OCI-LY1 (cell line): ENCODE measurements around the gene SH3BP5.
A peak's percentile ranks its signal among the peaks of the same experiment; 100 is the strongest.

ENCODE experiments used
- H2AFZ ChIP-seq: fragments of 200-600 bp; sonication (generic), shearing (Covaris generic); 2 replicates; pipeline ENCODE4 v1.6.0; 2014; ENCODE audit warnings: antibody characterized with exemption, mild to moderate bottlenecking, low read length
- H3F3A ChIP-seq: fragments of 200-600 bp; sonication (generic), shearing (Covaris generic); 2 replicates; pipeline ENCODE4 v1.6.0; 2014; ENCODE audit warnings: mild to moderate bottlenecking, antibody characterized with exemption, low read length, moderate library complexity; ENCODE audit not compliant: insufficient read depth
- H3K27ac ChIP-seq: fragments of 200-600 bp; sonication (generic); 2 replicates; pipeline ENCODE4 v1.5.1; 2014; ENCODE audit warnings: low read length, mixed run types, mild to moderate bottlenecking, low read depth; ENCODE audit not compliant: poor library complexity, severe bottlenecking
- H3K27me3 ChIP-seq: fragments of 200-600 bp; sonication (generic); 2 replicates; pipeline ENCODE4 v1.6.0; 2014; ENCODE audit warnings: antibody characterized with exemption, mild to moderate bottlenecking, low read length, moderate library complexity; ENCODE audit not compliant: insufficient read depth
- H3K36me3 ChIP-seq: fragments of 200-600 bp; sonication (generic); 2 replicates; pipeline ENCODE4 v1.6.1; 2014; ENCODE audit warnings: mild to moderate bottlenecking, antibody characterized with exemption, low read length, moderate library complexity, mixed read lengths; ENCODE audit not compliant: insufficient read depth
- H3K4me1 ChIP-seq: fragments of 200-600 bp; sonication (generic); 2 replicates; pipeline ENCODE4 v1.5.1; 2014; ENCODE audit warnings: mild to moderate bottlenecking, low read length, moderate library complexity; ENCODE audit not compliant: insufficient read depth, severe bottlenecking
- H3K4me2 ChIP-seq: fragments of 200-600 bp; sonication (generic), shearing (Covaris generic); 2 replicates; pipeline ENCODE4 v1.6.1; 2014; ENCODE audit warnings: low read length
- H3K4me3 ChIP-seq: fragments of 200-600 bp; sonication (generic); 2 replicates; pipeline ENCODE4 v1.5.1; 2014; ENCODE audit warnings: low read length, low read depth, mild to moderate bottlenecking, mixed read lengths; ENCODE audit not compliant: poor library complexity, severe bottlenecking
- H3K79me2 ChIP-seq: fragments of 200-600 bp; shearing (Covaris generic); 2 replicates; pipeline ENCODE4 v1.6.1; 2016; ENCODE audit warnings: mixed run types, low read length, mixed read lengths; ENCODE audit not compliant: insufficient read depth
- H3K9ac ChIP-seq: fragments of 200-600 bp; sonication (generic), shearing (Covaris generic); 2 replicates; pipeline ENCODE4 v1.6.1; 2014; ENCODE audit warnings: mild to moderate bottlenecking, low read length, mixed read lengths
- H3K9me2 ChIP-seq: fragments of 200-600 bp; sonication (generic), shearing (Covaris generic); 2 replicates; pipeline ENCODE4 v1.6.1; 2014; ENCODE audit warnings: low read depth, mild to moderate bottlenecking, low read length, mixed read lengths
- H3K9me3 ChIP-seq: fragments of 200-600 bp; shearing (Covaris generic); 2 replicates; pipeline ENCODE4 v1.6.1; 2014; ENCODE audit warnings: low read length, mixed read lengths
- H4K20me1 ChIP-seq: fragments of 200-600 bp; sonication (generic), shearing (Covaris generic); 2 replicates; pipeline ENCODE4 v1.6.0; 2016; ENCODE audit warnings: mild to moderate bottlenecking, low read length; ENCODE audit not compliant: insufficient read depth
- CTCF ChIP-seq: fragments of 200-600 bp; sonication (generic), shearing (Covaris generic); IDR thresholded peaks from 2 replicates; pipeline ENCODE4 v1.5.1; 2017; ENCODE audit warnings: mild to moderate bottlenecking, antibody characterized with exemption, low read length, moderate library complexity, mixed read lengths
- EZH2 ChIP-seq: fragments of 200-600 bp; sonication (generic), shearing (Covaris generic); IDR thresholded peaks from 2 replicates; pipeline ENCODE4 v1.8.0; 2017; ENCODE audit warnings: borderline replicate concordance, mixed run types, mild to moderate bottlenecking, antibody characterized with exemption, low read length, moderate library complexity, mixed read lengths

The SH3BP5 gene

DNA sequence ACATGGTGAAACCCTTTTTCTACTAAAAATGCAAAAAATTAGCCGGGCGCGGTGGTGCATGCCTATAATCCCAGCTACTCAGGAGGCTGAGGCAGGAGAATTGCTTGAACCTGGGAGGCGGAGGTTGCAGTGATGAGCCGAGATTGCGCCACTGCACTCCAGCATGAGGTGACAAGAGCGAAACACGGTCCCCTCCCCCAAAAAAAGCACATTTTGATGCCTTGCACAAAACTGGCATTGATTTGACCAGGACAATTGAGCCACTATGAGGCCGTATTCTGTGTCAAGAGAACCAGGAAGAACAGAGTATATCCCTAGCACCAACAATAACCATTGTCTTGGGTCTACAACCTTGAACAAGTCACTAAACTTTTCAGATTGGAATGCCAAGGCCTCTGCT lies 50.6 kb downstream of the SH3BP5 start:
- H3K4me3 ChIP-seq: no peak overlapping the region
- no peak for TF ChIP-seq CTCF
- no peak for TF ChIP-seq EZH2
- H3K36me3 ChIP-seq: no peaks in the 10 kb centered on the region
- no peak overlapping the region for H3K9ac ChIP-seq
- no peaks in the 10 kb centered on the region for H3K79me2 ChIP-seq
- no peaks in the 10 kb centered on the region for H3K9me2 ChIP-seq
- H3F3A ChIP-seq: no peaks in the 10 kb centered on the region
- no peaks in the 10 kb centered on the region for H4K20me1 ChIP-seq
- H2AFZ ChIP-seq: no peak overlapping the region
- H3K4me2 ChIP-seq: no peak overlapping the region
- no peak overlapping the region for H3K27ac ChIP-seq
- H3K9me3 ChIP-seq: no peaks in the 10 kb centered on the region
- H3K27me3 ChIP-seq: peaks cover 5% of the 10 kb centered on the region; the same call in 1 of the 2 replicates
- H3K4me1 ChIP-seq: peaks cover 20% of the 10 kb centered on the region

- Histone ChIP-seq H3K27me3 (peaks cover 5% of the 10 kb centered on the region; the same call in 1 of the 2 replicates), H3K4me3 (no peak overlapping the region), H3F3A (no peaks in the 10 kb centered on the region), H4K20me1 (no peaks in the 10 kb centered on the region), H3K36me3 (no peaks in the 10 kb centered on the region), H2AFZ (no peak overlapping the region), H3K9me3 (no peaks in the 10 kb centered on the region), H3K27ac (no peak overlapping the region), H3K4me2 (no peak overlapping the region), H3K9me2 (no peaks in the 10 kb centered on the region), H3K9ac (no peak overlapping the region), H3K4me1 (peaks cover 20% of the 10 kb centered on the region), H3K79me2 (no peaks in the 10 kb centered on the region)
- TF ChIP-seq EZH2: no peak
- no peak for TF ChIP-seq CTCF
Measured at GRCh38 chr3:15280853-15281532, 51.4 kb downstream of the SH3BP5 start.

DNA sequence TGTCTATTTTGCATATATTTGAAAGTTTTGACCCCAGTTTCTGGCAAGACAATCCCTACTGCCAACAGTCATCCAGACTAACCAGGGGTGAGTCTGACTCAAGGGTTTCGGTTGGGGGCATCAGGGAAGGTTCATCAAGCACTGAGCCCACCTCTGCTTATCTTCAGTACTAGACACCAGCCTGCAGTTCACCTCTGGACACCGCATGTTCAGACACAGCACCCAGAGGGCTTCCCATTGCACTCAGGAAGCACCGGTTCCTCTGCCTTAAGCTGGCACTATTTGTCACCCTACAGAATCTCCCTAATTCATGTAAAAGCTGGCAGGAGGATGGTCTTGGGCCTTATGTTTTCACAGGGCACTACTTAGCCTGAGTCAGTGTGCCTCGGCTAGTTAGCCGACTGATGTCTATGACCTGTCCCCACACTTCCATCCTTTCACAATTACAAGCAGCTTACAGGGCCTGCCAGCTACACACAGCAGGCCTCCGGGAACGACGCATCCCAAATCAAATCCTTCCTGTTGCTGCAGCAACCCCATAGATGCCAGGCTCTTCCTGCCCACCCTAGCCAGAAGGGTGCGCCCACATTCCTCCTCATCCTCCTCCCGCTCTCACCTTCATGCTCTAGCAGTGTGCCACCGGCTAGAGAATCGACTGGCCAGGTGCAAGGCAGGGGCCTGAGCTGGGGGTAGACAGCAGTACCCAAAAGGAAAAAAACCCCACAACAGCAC lies 52.5 kb downstream of the SH3BP5 start:
- H3K9ac ChIP-seq: no peak overlapping the region
- no peaks in the 10 kb centered on the region for H3K79me2 ChIP-seq
- H3K9me3 ChIP-seq: no peaks in the 10 kb centered on the region
- TF ChIP-seq CTCF (no peak), EZH2 (no peak)
- H3K4me1 ChIP-seq: peaks cover 20% of the 10 kb centered on the region
- no peak overlapping the region for H3K4me3 ChIP-seq
- H3K9me2 ChIP-seq: no peaks in the 10 kb centered on the region
- peak overlapping the region; percentile 35 for H3K27ac ChIP-seq
- H2AFZ ChIP-seq: no peak overlapping the region
- H3K27me3 ChIP-seq: peaks cover 5% of the 10 kb centered on the region; the same call in 1 of the 2 replicates
- H3K36me3 ChIP-seq: no peaks in the 10 kb centered on the region
- H4K20me1 ChIP-seq: no peaks in the 10 kb centered on the region
- 0 out of 2 replicates have a peak overlapping the region, but pooled peaks have one; percentile 9 for H3K4me2 ChIP-seq
- H3F3A ChIP-seq: no peaks in the 10 kb centered on the region
